ENCODE measurements around the gene FOXD4L6.
"Not testable (repeated sequence)": the region's sequence is repeated elsewhere in the genome, so short reads cannot be mapped to it uniquely, and the experiment has no call there.

The FOXD4L6 gene

DNA sequence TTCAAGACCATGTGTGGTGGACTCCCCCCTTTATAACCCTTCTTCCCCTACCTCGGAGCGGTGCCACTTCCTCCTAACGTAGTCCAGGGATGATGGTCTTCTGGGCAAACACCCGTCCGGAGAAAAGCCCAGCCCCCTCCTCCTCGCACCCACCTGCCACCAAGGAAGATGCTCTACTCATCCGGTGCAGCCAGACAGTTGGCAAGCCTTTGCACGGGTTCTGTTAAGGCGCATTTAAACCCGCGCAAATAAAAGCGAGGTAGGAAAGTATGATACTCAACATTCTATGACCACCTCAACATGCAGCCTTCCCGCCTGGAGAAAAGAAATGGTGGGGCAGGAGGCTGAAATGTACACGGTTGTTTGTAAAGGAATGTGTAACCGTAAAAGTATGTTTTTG is at the start of gene FOXD4L6:
Gene FOXD4L6 (minus strand): TSS at position 101 of the 400 bp plus-strand sequence. CDS start 298 bp downstream, outside the sequence.
- not testable (repeated sequence) for DNase-seq

GRCh38 chr9:41174994-41175393 is 46.5 kb upstream of the FOXD4L6 start:
- DNase-seq: not testable (repeated sequence)

DNA sequence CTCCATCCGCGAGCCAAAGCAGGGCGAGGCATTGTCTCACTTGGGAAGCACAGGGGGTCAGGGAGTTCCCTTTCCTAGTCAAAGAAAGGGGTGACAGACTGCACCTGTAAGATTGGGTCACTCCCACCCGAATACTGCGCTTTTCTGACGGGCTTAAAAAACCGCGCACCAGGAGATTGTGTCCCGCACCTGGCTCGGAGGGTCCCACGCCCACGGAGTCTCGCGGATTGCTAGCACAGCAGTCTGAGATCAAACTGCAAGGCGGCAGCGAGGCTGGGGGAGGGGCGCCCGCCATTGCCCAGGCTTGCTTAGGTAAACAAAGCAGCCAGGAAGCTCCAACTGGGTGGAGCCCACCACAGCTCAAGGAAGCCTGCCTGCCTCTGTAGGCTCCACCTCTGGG is 21.6 kb upstream of the FOXD4L6 start:
- not testable (repeated sequence) for DNase-seq

DNA sequence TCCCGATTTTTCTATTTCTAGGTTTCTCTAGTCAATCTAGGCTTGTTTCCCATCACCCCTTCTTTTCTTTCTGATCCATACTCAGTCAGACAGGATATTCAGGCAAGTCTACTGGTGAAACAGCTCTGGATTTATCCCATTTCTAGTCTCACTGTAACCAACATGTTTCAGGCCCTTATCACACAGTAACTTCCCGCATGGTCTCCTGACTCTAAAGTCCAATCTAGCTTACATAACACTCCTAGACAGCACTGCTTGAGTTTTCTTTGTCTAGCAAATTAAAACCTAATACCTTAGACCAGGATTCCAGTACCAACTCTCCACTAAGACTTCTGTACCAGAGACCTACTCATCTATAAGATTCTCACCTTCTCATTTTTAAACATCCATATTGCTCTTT is 13.4 kb upstream of the FOXD4L6 start:
- DNase-seq: not testable (repeated sequence)

- not testable (repeated sequence) for DNase-seq
These were observed 1.6 kb downstream of the FOXD4L6 start for GRCh38 chr9:41126746-41127446.

DNA sequence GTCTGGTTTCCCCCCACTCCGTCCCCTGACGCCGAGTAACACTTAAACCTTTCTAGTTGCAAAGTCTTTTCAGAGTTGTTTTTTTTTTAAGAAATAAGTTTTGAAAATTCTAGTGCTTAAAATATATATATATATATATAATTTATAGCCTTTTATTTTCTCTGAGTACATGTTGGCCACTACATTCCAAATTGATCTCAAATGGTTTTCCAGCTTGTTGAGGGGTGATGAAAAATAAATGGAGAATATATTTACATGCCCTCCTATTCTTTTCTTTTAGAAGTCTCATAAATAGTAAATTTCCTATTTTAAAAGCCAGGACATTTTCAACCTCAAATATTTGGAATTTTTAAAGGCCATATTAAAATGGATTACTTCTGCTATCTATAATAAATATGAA is 2.5 kb downstream of the FOXD4L6 start:
- not testable (repeated sequence) for DNase-seq

- not testable (repeated sequence) for DNase-seq
These were observed 3.3 kb downstream of the FOXD4L6 start for GRCh38 chr9:41125109-41125658.

GRCh38 chr9:41124250-41125108 is 4.0 kb downstream of the FOXD4L6 start:
- DNase-seq: not testable (repeated sequence)

DNA sequence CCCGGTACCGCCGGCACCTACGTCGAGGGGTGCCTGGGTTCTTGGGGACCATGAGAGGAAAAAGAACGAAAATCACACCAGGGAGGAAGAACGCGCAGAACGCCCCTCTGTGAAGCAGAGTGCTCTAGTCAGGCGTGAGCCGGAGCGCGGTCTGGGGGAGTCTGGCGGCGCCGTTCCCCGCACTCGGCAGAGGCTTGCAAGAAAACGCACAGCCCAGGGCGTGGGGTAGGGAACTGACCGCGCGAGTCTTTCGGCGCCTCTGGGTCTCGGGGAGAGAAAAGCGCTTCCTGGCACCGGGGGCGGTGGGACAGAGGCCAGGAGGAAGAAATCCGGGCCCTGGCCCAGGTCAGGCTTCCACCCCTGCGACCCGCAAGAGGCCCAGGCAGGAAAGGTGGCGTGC is 4.7 kb downstream of the FOXD4L6 start:
- not testable (repeated sequence) for DNase-seq

DNA sequence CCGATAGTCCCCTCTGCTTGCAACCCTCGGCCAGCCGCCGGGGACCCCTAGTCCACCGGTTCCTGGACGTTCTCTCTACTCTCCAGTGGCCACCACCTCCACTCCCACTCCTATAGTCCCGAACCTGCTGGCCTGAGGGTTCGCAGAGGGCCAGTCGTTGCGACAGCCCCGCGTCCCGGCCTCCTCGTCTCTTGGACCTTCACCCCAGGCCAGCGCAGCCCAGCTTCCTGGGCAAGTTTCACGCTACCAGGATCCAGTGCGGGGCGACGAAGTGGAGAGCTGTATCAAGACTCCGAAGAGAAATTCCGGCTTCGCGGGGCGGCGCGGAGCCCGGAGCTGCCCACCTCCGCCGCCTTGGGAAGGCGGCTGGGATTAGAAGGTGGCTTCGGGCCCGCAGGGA is 5.1 kb downstream of the FOXD4L6 start:
- DNase-seq: not testable (repeated sequence)

DNA sequence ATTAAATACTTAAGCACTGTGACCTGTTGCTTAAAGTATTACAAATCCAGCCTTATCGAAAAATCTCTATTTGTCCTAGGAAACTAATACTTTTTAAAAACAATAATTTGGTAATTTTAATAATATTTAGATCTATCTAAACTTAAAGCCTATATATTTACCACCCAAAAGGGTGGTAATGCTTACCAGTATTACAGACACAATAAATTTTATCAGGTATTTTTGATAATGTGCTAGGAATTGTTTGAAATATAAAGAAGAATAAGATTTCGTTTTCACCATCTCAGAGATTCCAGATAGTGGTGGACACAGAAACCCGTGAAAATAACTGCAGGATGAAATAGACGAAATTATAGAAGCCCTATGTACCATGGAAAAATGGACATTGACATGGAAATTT is 7.8 kb downstream of the FOXD4L6 start:
- DNase-seq: not testable (repeated sequence)

DNA sequence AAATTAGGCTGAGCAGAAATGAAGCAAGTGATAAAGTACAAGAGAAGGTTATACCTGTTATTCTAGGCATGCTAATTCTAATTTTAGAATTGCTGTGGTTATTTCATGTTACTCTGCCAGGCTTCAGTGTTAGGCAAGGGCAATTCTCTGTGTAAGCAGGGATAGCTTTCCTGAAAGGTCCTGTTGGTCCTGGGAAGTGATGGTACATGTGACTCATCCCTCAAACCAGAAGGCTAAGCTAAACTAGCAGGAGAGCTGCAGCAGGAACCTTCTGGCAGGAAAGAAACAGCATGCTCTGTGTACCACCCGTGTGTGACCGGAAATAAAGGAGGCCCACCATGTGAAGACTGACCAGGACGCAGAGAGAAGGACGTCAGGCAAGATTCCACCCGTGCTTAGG is 8.8 kb downstream of the FOXD4L6 start:
- not testable (repeated sequence) for DNase-seq

GRCh38 chr9:41119311-41119710 is 9.2 kb downstream of the FOXD4L6 start:
- not testable (repeated sequence) for DNase-seq

DNA sequence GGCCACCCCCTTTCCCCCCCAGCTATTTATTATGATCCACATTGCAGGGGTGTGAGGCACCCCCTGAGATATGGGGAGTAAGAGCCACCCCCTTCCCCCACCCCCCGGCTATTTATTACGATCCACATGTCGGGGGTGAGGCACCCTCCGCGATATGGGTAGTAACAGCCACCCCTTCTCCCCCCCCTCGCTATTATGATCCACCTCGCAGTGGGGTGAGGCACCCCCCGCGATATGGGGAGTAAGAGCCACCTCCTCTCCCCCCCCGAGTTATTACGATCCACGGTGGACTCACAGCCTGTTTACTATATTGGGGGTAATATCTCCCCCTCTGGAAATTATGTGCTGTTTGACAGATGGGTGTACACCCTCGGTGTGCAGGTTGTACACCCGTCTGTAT is 15.1 kb downstream of the FOXD4L6 start:
- not testable (repeated sequence) for DNase-seq

GRCh38 chr9:41111414-41111813 is 17.1 kb downstream of the FOXD4L6 start:
- not testable (repeated sequence) for DNase-seq

DNA sequence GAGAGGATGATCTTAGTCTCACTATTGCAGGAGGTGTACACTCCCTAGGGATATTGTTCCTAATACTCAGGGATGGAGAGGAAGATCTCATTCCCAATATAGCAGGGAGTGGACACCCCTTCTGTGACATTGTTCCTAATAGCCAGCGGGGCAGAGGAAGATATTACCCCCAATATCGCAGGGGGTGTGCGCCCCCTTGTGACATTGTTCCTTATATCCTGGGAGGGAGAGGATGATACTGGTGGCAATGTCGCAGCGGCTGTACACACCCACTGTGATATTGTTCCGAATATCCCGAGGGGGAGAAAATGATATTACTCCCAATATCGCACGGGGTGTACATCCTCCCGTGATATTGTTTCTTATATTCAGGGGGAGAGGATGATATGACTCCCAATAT is 17.6 kb downstream of the FOXD4L6 start:
- not testable (repeated sequence) for DNase-seq

GRCh38 chr9:41109253-41109652 is 19.2 kb downstream of the FOXD4L6 start:
- DNase-seq: not testable (repeated sequence)

DNA sequence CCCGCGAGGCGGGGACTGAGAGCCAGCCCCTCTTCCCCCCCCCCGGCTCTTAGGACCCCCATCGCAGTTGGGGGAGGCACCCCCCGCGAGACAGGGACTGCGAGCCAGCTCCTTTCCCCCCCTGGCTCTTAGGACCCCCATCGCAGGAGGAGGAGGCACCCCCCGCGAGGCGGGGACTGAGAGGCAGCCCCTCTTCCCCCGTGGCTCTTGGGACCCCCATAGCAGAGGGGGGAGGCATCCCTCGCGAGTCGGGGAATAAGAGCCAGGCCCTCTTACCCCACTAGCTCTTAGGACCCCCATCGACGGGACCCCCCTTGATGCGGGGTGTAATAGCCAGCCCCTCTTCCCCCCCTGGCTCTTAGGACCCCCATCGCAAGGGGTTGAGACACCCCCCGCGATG is 19.7 kb downstream of the FOXD4L6 start:
- DNase-seq: not testable (repeated sequence)

- not testable (repeated sequence) for DNase-seq
These were observed 21.9 kb downstream of the FOXD4L6 start for GRCh38 chr9:41106472-41107116.

DNA sequence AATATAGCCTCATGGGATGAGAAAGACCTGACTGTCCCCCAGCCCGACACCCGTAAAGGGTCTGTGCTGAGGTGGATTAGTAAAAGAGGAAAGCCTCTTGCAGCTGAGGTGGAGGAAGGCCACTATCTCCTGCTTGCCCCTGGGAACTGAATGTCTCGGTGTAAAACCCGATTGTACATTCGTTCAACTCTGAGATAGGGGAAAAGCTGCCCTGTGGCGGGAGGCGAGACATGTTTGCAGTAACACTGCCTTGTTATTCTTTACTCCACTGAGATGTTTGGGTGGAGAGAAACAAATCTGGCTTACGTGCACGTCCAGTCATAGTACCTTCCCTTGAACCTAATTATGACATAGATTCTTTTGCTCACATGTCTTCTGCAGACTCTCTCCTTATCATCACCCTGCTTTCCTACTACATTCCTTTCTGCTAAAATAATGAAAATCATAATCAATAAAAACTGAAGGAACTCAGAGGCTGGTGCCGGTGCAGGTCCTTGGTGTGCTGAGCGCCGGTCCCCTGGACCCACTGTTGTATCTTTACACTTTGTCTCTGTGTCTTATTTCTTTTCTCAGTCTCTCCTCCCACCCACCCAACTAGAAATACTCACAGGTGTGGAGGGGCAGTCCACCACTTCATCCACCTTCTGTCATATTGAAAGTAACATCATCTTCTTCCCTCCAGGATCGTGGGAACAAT is 22.8 kb downstream of the FOXD4L6 start:
- DNase-seq: not testable (repeated sequence)

DNA sequence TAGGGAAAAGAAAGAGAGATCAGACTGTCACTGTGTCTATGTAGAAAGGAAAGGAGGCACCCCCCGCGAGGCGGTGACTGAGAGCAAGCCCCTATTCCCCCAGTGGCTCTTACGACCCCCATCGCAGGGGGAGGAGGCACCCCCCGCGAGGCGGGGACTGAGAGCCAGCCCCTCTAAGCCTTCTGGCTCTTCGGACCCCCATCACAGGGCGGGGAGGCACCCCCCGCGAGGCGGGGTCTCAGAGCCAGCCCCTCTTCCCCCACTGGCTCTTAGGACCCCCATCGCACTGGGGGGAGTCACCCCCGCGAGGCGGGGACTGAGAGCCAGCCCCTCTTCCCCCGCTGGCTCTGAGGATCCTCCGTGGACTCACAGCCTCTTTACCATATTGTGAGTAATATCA is 23.9 kb downstream of the FOXD4L6 start:
- not testable (repeated sequence) for DNase-seq

GRCh38 chr9:41100508-41100907 is 28.0 kb downstream of the FOXD4L6 start:
- DNase-seq: not testable (repeated sequence)

All from kidney glomerular epithelial cell (primary cell).